Psoas muscle (tissue), 8 donors: Measurements from ENCODE around the gene MYO10. TPM values are rescaled to one million over a fixed set of nuclear protein-coding genes. Genes with fewer than 3 reads are reported as not detected.

Experiments used
- ATAC-seq, 4 donors: fragments of 200-7000 bp; cut with Tn5 transposase; one replicate each; pipeline ENCODE4 v1.9.1; 2020; ENCODE audit warnings: moderate library complexity in 3 of 4, mild to moderate bottlenecking in 2 of 4
- DNase-seq, 2 donors: peaks; one replicate each; pipeline ENCODE4 v3.0.0-alpha.2; 2020
- H3K27ac ChIP-seq: fragments of 200-600 bp; one replicate; pipeline ENCODE4 v1.8.0; 2022
- H3K27me3 ChIP-seq, 3 donors: fragments of 200-600 bp in 1 of 3; one replicate each; pipeline versions ENCODE4 v1.6.1 to v1.8.0; 2013 to 2022; ENCODE audit warnings: low read length in 2 of 3, mild to moderate bottlenecking in 2 of 3, moderate library complexity in 1 of 3; ENCODE audit not compliant: insufficient read depth in 3 of 3
- H3K36me3 ChIP-seq, 2 donors: fragments of 200-600 bp in 1 of 2; one replicate each; pipeline versions ENCODE4 v1.6.1 to v1.8.0; 2013 to 2022; ENCODE audit warnings: low read depth in 1 of 2, mild to moderate bottlenecking in 1 of 2, moderate library complexity in 1 of 2; ENCODE audit not compliant: insufficient read depth in 1 of 2
- H3K4me1 ChIP-seq: fragments of 200-600 bp; one replicate; pipeline ENCODE4 v1.8.0; 2022
- H3K4me3 ChIP-seq: fragments of 200-600 bp; one replicate; pipeline ENCODE4 v1.8.0; 2022; ENCODE audit warnings: mild to moderate bottlenecking
- H3K9me3 ChIP-seq: fragments of 200-600 bp; one replicate; pipeline ENCODE4 v1.8.0; 2022
- CTCF ChIP-seq: fragments of 200-600 bp; IDR thresholded peaks from one replicate; pipeline ENCODE4 v1.8.0; 2022; ENCODE audit warnings: antibody characterized with exemption
- WGBS, 3 donors: extraction: QIAGEN DNeasy Blood & Tissue Kit; methylation state at CpG; one replicate each; pipeline versions ENCODE4 v1.1.6 to v1.1.7; 2013; 5-methylcytosine and 5-hydroxymethylcytosine counted together
- intact Hi-C, 2 donors: fragments of 100-400 bp; cut with DNase I; formaldehyde crosslinking; loops; one replicate each; pipeline versions ENCODE4 v1.11.0 to v1.14.2; 2022
- polyA plus RNA-seq, 3 donors: library from polyadenylated mRNA; stranded (reverse); fragments of 200-250 nt; gene quantifications; one replicate each; pipeline ENCODE4 v1.2.3, GENCODE V29; 2013
- total RNA-seq, 4 donors: library from RNA; stranded (reverse); fragmentation: NEBNext Ultra II Directional in 2 of 4; extraction: Animal tissue kit (Norgen Biotek cat#: 25700) in 2 of 4; gene quantifications; one replicate each; pipeline versions ENCODE4 v1.2.1 to v1.2.4, GENCODE V29; 2021 to 2023
- donor health status: healthy with polysubstance abuse.
- donor health status: DM: no; HTN: no; CAD: no; lungs with moderate emphysema.
- donor health status: Bipolar disorder and iron deficiency.
- donor health status: healthy.
- donor health status: DM: yes; HTN: yes; CAD: no.
- donor health status: DM: no; HTN: no; CAD: no.
- donor health status: DM: no; HTN: no; CAD: no.
- donor health status: DM: yes; HTN: yes; CAD: no.

MYO10 gene
- total and polyA plus RNA-seq, 7 donors, result 1.8 to 10.9 (median 10.0) TPM

- TF ChIP-seq CTCF, result no peak
- Histone ChIP-seq H3K36me3 (no peaks in the 10 kb centered on the region), H3K4me1 (no peaks in the 10 kb centered on the region), H3K27me3 (no peaks in the 10 kb centered on the region), H3K4me3 (no peak overlapping the region), H3K27ac (no peak overlapping the region), H3K9me3 (no peaks in the 10 kb centered on the region)
- ATAC-seq, result no peak
- intact Hi-C loops, result loop anchor here in 1 of 2 donors (5.0 kb wide), 1 partner anchor 137 kb away; the partner anchor contains the start of gene MYO10
- WGBS, 3 donors, result 83 to 90% (median 84%) methylated on average over 10 of the region's 10 CpGs
- no peak for DNase-seq
Observed at GRCh38 chr5:16800477-16800876, 135.6 kb downstream of the MYO10 start.

GRCh38 chr5:16799796-16800195 lies 136.3 kb downstream of the MYO10 start:
- ATAC-seq (no peak), DNase-seq (no peak)
- intact Hi-C loops, result loop anchor here (5.0 kb wide), 2 partner anchors 133 to 138 kb away; partner anchors contain the start of gene MYO10 (in 1 of the 2)
- no peaks in the 10 kb centered on the region for H3K27me3 ChIP-seq
- no peaks in the 10 kb centered on the region for H3K36me3 ChIP-seq
- no peak overlapping the region for H3K27ac ChIP-seq
- H3K4me1 ChIP-seq, result no peaks in the 10 kb centered on the region
- no peaks in the 10 kb centered on the region for H3K9me3 ChIP-seq
- WGBS, 3 donors, result 62 to 70% (median 62%) methylated on average over 8 of the region's 8 CpGs
- TF ChIP-seq CTCF, result no peak
- no peak overlapping the region for H3K4me3 ChIP-seq

GRCh38 chr5:16797951-16798350 lies 138.1 kb downstream of the MYO10 start:
- Histone ChIP-seq H3K27ac (no peak overlapping the region), H3K4me1 (no peaks in the 10 kb centered on the region), H3K27me3 (no peaks in the 10 kb centered on the region), H3K9me3 (no peaks in the 10 kb centered on the region), H3K36me3 (no peaks in the 10 kb centered on the region), H3K4me3 (no peak overlapping the region)
- intact Hi-C loops, result loop anchor here in 1 of 2 donors (5.0 kb wide), 1 partner anchor 134 kb away; no protein-coding TSS in a partner anchor
- ATAC-seq (no peak), DNase-seq (no peak)
- WGBS, 3 donors, result 79 to 89% (median 79%) methylated on average over 2 of the region's 2 CpGs
- no peak for TF ChIP-seq CTCF

- Histone ChIP-seq H3K27me3 (no peaks in the 10 kb centered on the region), H3K36me3 (no peaks in the 10 kb centered on the region), H3K9me3 (no peaks in the 10 kb centered on the region), H3K4me3 (no peak overlapping the region), H3K4me1 (no peaks in the 10 kb centered on the region), H3K27ac (no peak overlapping the region)
- ATAC-seq (no peak), DNase-seq (no peak)
- intact Hi-C loops, result loop anchor here (5.0 kb wide), 1 partner anchor 338 kb away; no protein-coding TSS in a partner anchor
- WGBS, 3 donors, result 92 to 94% (median 92%) methylated on average over 23 of the region's 23 CpGs
- no peak for TF ChIP-seq CTCF
Observed at GRCh38 chr5:16794269-16794913, 141.7 kb downstream of the MYO10 start.
